CD4-positive, alpha-beta memory T cell (primary cell): ENCODE results near the gene C22orf23. TPM values are rescaled to one million over a fixed set of nuclear protein-coding genes. Genes with fewer than 3 reads are reported as not detected.

Experiments used
- CTCF ChIA-PET: fragments of 350-600 bp; sonication (Branson Sonifier 250); formaldehyde crosslinking; loops from one replicate; lab custom pipeline; 2021; ENCODE audit warnings: inconsistent platforms; ENCODE audit not compliant: partially characterized antibody; lab: Charles Lee
- POLR2A ChIA-PET: fragments of 350-600 bp; sonication (Branson Sonifier 250); formaldehyde crosslinking; loops from one replicate; lab custom pipeline; 2021; ENCODE audit not compliant: partially characterized antibody; lab: Charles Lee
- DNase-seq, 5 donors: peaks; one replicate each; pipeline versions ENCODE4 v3.0.0 to v3.0.0-alpha.2; 2020 to 2022; ENCODE audit warnings: mixed read lengths in 1 of 5
- H3K27ac ChIP-seq: one replicate; pipeline ENCODE4 v1.7.0; 2013; ENCODE audit warnings: low read depth, low read length
- H3K27me3 ChIP-seq: 2 replicates; pipeline ENCODE4 v1.7.0; 2013; ENCODE audit warnings: mild to moderate bottlenecking, low read length, moderate library complexity; ENCODE audit not compliant: insufficient read depth
- H3K36me3 ChIP-seq: 2 replicates; pipeline ENCODE4 v1.7.0; 2013; ENCODE audit warnings: mild to moderate bottlenecking, low read length, moderate library complexity; ENCODE audit not compliant: insufficient read depth
- H3K4me1 ChIP-seq: 2 replicates; pipeline ENCODE4 v1.7.0; 2013; ENCODE audit warnings: mild to moderate bottlenecking, low read length, moderate library complexity; ENCODE audit not compliant: insufficient read depth
- H3K4me3 ChIP-seq, 2 donors: one replicate each; pipeline ENCODE4 v1.7.0; 2013; ENCODE audit warnings: low read length in 2 of 2, mild to moderate bottlenecking in 1 of 2
- H3K9me3 ChIP-seq, 2 donors: one replicate each; pipeline ENCODE4 v1.7.0; 2013; ENCODE audit warnings: low read length in 2 of 2, control low read depth in 1 of 2; ENCODE audit not compliant: control insufficient read depth in 1 of 2
- H3K27ac Mint-ChIP-seq, 7 donors: one replicate each; pipeline ENCODE4 v1.8.0; 2020 to 2021; ENCODE audit warnings: mixed read lengths in 7 of 7, mild to moderate bottlenecking in 6 of 7, inconsistent platforms in 3 of 7, moderate library complexity in 3 of 7
- H3K27me3 Mint-ChIP-seq, 2 donors: one replicate each; pipeline ENCODE4 v1.8.0; 2020 to 2021; ENCODE audit warnings: mixed read lengths in 2 of 2
- H3K36me3 Mint-ChIP-seq, 2 donors: one replicate each; pipeline ENCODE4 v1.8.0; 2020 to 2021; ENCODE audit warnings: mixed read lengths in 2 of 2, inconsistent platforms in 1 of 2, mild to moderate bottlenecking in 1 of 2
- H3K4me1 Mint-ChIP-seq, 4 donors: one replicate each; pipeline ENCODE4 v1.8.0; 2020 to 2021; ENCODE audit warnings: mixed read lengths in 4 of 4, mild to moderate bottlenecking in 1 of 4
- H3K4me3 Mint-ChIP-seq, 8 donors: one replicate each; pipeline ENCODE4 v1.8.0; 2020 to 2021; ENCODE audit warnings: mixed read lengths in 8 of 8, mild to moderate bottlenecking in 7 of 8, moderate library complexity in 6 of 8, inconsistent platforms in 3 of 8
- H3K9me3 Mint-ChIP-seq, 8 donors: one replicate each; pipeline ENCODE4 v1.8.0; 2020 to 2021; ENCODE audit warnings: mixed read lengths in 8 of 8, mild to moderate bottlenecking in 5 of 8, inconsistent platforms in 3 of 8, moderate library complexity in 1 of 8
- intact Hi-C: fragments of 100-400 bp; cut with micrococcal nuclease; formaldehyde crosslinking; loops from one replicate; pipeline ENCODE4 v1.15.1; 2023
- polyA plus RNA-seq, 2 donors: library from polyadenylated mRNA; unstranded; fragments of 300-500 nt; fragmentation: Illumina TruSeq; gene quantifications; one replicate each; pipeline ENCODE4 v1.2.3, GENCODE V29; 2021
- total RNA-seq, 2 experiments: library from RNA; stranded (reverse); gene quantifications; one replicate each; pipeline ENCODE4 v1.2.3, GENCODE V29; 2021

C22orf23 gene
- total and polyA plus RNA-seq, 4 experiments from 2014 or later: not detected

DNA sequence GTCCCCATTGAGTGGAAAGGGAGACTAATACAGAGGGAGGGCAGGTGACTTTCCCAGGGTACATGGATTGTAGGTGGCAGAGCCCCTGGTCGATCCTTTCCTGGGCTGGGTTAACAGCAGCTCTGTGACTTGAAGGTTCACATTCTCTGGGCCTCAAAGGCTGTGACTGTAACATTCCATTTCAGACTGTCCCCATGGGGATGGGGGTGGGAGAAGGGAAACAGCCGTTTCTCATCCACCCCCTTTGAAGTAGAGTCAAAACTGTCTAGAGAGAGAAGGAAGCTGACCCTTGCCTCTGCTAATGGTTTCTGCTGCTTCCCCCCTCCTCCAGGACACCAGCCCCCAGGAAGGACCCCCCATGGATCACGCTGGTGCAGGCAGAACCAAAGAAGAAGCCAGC is 28.1 kb downstream of the C22orf23 start:
- ChIA-PET CTCF (interaction anchor here (0.6 kb wide), 1 partner anchor 107 kb away, joined by 3 read pairs; no protein-coding TSS in a partner anchor), POLR2A (interaction anchor here (0.8 kb wide), 1 partner anchor 20 kb away, joined by 3 read pairs; no protein-coding TSS in a partner anchor)
- Mint-ChIP-seq H3K27ac (peak overlapping the region in 1 of 7 donors; percentile 25), H3K4me3 (no peak overlapping the region), H3K9me3 (peaks cover 0 to 2% (median 0%) of the 10 kb centered on the region in 8 donors), H3K36me3 (peaks cover 14 to 42% of the 10 kb centered on the region in 2 donors), H3K27me3 (no peaks in the 10 kb centered on the region), H3K4me1 (peaks cover 0 to 1% (median under 1%) of the 10 kb centered on the region in 4 donors)
- Histone ChIP-seq H3K4me3 (no peak overlapping the region), H3K27me3 (no peaks in the 10 kb centered on the region), H3K4me1 (no peaks in the 10 kb centered on the region), H3K27ac (no peak overlapping the region), H3K9me3 (no peaks in the 10 kb centered on the region), H3K36me3 (peaks cover 13% of the 10 kb centered on the region)
- intact Hi-C loops: no loop called here
- no peak for DNase-seq

DNA sequence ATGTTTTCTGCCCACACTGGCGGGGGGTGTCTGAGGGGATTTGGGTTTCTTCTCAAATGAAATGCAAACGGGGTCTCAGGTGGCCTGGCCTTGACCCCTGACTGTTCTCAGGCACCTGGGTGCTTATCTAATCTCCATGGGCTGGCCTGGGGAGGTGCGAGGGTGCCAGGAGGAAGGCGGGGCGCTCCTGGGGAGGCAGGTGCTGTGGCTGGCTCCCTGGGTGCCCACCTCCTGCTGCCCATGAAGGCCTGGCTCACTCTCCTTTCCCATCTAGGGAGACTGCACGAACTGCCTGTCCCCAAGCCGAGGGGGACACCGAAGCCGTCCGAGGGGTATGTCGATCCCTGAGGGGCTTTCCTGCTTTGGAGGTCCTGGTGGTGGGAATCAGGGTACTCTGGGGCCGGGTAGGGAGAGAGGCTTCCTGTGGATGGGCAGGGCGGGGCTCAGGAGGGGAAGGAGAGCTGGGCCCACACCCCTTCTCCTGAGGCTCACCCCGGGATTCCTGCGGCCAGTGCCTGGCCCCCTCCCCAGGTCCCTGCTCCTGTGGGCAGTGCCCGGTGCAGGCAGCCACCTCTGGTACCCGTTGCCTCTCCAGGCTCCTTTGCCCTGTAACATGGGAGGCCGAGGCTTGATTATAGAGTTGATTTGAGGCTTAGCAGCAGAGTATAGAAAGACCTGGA is 28.9 kb downstream of the C22orf23 start:
- no peak overlapping the region for H3K4me3 Mint-ChIP-seq
- H3K27me3 ChIP-seq: no peaks in the 10 kb centered on the region
- no peaks in the 10 kb centered on the region for H3K27me3 Mint-ChIP-seq
- H3K27ac ChIP-seq: no peak overlapping the region
- CTCF ChIA-PET: interaction anchor here (0.6 to 1.3 kb wide), 2 partner anchors 9 to 106 kb away, joined by 3 to 6 read pairs; no protein-coding TSS in a partner anchor
- H3K36me3 Mint-ChIP-seq: peaks cover 17 to 46% of the 10 kb centered on the region in 2 donors
- H3K27ac Mint-ChIP-seq: peak overlapping the region in 1 of 7 donors; percentile 29
- H3K4me3 ChIP-seq: no peak overlapping the region
- H3K9me3 ChIP-seq: no peaks in the 10 kb centered on the region
- H3K4me1 ChIP-seq: no peaks in the 10 kb centered on the region
- peaks cover 0 to 2% (median 0%) of the 10 kb centered on the region in 8 donors for H3K9me3 Mint-ChIP-seq
- H3K36me3 ChIP-seq: peaks cover 12% of the 10 kb centered on the region
- no peak for DNase-seq
- intact Hi-C loops: no loop called here
- peaks cover 1 to 6% (median 4%) of the 10 kb centered on the region in 4 donors for H3K4me1 Mint-ChIP-seq
- POLR2A ChIA-PET: no interaction called here

DNA sequence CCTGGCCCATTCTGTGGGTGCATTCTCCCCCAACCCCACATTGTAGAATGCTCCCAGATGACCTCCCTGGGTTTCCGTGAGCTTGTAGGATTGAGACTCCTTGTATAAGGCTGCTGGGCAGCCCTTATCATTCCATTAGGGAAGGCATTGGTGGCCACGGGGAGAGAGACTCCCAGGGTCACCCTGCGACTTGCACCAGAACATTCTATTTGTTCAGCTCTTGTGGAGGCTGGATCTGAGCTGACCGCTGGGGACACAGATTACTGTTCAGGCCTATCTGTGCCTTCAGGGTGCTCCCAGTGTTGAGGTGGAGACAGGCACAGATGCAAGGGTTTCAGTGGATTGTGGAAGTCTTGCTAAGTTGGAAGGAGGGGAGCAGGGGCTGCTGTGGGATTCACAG is 29.5 kb downstream of the C22orf23 start:
- intact Hi-C loops: no loop called here
- Histone ChIP-seq H3K4me1 (no peaks in the 10 kb centered on the region), H3K36me3 (peaks cover 6% of the 10 kb centered on the region), H3K4me3 (no peak overlapping the region), H3K27me3 (no peaks in the 10 kb centered on the region), H3K9me3 (no peaks in the 10 kb centered on the region), H3K27ac (no peak overlapping the region)
- ChIA-PET POLR2A (no interaction called here), CTCF (interaction anchor here (1.3 kb wide), 1 partner anchor 10 kb away, joined by 6 read pairs; no protein-coding TSS in a partner anchor)
- DNase-seq: no peak
- Mint-ChIP-seq H3K4me1 (peaks cover 0 to 6% (median 4%) of the 10 kb centered on the region in 4 donors), H3K27ac (no peak overlapping the region), H3K4me3 (no peak overlapping the region), H3K36me3 (peaks cover 17 to 41% of the 10 kb centered on the region in 2 donors), H3K9me3 (peaks cover 0 to under 1% (median 0%) of the 10 kb centered on the region in 8 donors), H3K27me3 (no peaks in the 10 kb centered on the region)

DNA sequence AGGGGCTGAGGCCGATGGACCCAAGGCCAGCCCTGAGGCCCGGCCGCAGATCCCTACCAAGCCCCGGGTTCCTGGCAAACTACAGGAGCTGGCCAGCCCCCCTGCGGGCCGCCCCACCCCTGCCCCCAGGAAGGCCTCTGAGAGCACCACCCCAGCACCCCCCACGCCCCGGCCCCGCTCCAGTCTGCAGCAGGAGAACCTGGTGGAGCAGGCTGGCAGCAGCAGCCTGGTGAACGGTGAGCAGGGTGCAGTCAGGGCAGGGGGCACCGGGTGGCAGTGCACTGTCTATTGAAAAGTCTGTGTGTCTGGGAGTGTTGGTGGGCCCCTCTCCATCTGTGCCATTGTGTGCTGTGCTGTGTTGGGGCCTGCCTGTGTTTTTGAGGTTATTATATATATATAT is 31.2 kb downstream of the C22orf23 start:
- Histone ChIP-seq H3K27ac (no peak overlapping the region), H3K9me3 (no peaks in the 10 kb centered on the region), H3K4me1 (no peaks in the 10 kb centered on the region), H3K4me3 (no peak overlapping the region), H3K27me3 (no peaks in the 10 kb centered on the region), H3K36me3 (peaks cover 9% of the 10 kb centered on the region)
- H3K27me3 Mint-ChIP-seq: no peaks in the 10 kb centered on the region
- CTCF ChIA-PET: no interaction called here
- DNase-seq: no peak
- peaks cover 15 to 39% of the 10 kb centered on the region in 2 donors for H3K36me3 Mint-ChIP-seq
- no peaks in the 10 kb centered on the region for H3K9me3 Mint-ChIP-seq
- H3K4me1 Mint-ChIP-seq: peaks cover 0 to 6% (median 4%) of the 10 kb centered on the region in 4 donors
- POLR2A ChIA-PET: no interaction called here
- no peak overlapping the region for H3K27ac Mint-ChIP-seq
- intact Hi-C loops: no loop called here
- no peak overlapping the region for H3K4me3 Mint-ChIP-seq

DNA sequence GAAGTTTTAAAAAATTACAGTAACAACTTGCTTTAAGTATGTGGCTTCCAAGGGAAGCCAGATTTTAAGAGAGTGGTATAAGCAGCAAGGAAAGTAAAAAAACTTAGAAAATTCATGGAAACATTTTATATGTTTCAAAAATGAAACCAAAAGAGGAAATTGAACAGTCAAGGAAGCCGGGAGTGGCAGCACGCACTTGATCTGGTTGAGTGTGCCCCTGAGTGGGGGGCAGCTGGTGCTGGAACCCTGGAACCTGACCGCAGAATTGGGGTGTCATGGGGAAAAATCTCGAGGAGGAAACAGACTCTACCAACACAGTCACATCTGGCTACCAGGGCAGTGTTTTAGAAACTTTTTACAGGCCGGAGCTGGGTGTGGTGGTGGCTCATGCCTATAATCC is 33.3 kb downstream of the C22orf23 start:
- Histone ChIP-seq H3K27me3 (no peaks in the 10 kb centered on the region), H3K36me3 (peaks cover 14% of the 10 kb centered on the region), H3K4me1 (no peaks in the 10 kb centered on the region), H3K27ac (no peak overlapping the region), H3K4me3 (no peak overlapping the region), H3K9me3 (no peaks in the 10 kb centered on the region)
- Mint-ChIP-seq H3K4me1 (peaks cover 0 to 6% (median 4%) of the 10 kb centered on the region in 4 donors), H3K27ac (peak overlapping the region in 5 of 7 donors; percentile 73 to 90 (median 75)), H3K36me3 (peaks cover 10 to 41% of the 10 kb centered on the region in 2 donors), H3K27me3 (no peaks in the 10 kb centered on the region), H3K9me3 (no peaks in the 10 kb centered on the region), H3K4me3 (peak overlapping the region in 5 of 8 donors; percentile 34 to 76 (median 51))
- intact Hi-C loops: no loop called here
- ChIA-PET POLR2A (no interaction called here), CTCF (interaction anchor here (0.9 kb wide), 1 partner anchor 13 kb away, joined by 5 read pairs; no protein-coding TSS in a partner anchor)
- no peak for DNase-seq

DNA sequence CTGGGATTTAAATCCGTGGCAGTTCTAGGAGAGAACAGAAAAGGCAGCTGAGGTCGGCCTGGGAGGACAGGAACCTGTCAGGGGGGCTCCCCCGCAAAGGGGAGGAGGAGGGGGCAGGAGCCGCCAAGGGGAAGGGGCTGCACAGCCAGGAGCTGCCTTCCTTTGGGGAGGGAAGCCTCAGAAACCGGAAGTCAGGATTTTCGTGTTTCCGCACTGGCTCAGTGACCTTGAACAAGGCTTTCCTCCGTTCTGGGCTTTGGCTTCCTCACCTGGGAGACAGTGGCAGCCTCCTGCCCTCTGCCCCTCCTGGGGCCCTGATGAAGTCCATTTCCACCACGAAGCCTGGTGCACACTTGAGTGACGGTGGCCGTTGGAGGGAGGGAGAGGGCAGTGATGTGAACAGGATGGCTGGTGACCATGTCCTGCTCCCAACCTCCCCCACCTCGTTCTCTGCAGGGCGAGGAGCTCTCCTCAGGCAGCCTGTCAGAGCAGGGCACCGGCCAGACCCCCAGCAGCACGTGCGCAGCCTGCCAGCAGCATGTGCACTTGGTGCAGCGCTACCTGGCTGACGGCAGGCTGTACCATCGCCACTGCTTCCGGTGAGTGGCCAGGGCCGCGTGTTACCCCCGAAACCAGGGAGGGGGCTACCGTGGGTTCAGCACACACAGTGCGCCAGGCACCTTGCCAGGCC is 34.7 kb downstream of the C22orf23 start:
- intact Hi-C loops: no loop called here
- Mint-ChIP-seq H3K4me3 (no peak overlapping the region), H3K9me3 (no peaks in the 10 kb centered on the region), H3K4me1 (peaks cover 0 to 6% (median 4%) of the 10 kb centered on the region in 4 donors), H3K27me3 (no peaks in the 10 kb centered on the region), H3K36me3 (peaks cover 10 to 33% of the 10 kb centered on the region in 2 donors), H3K27ac (no peak overlapping the region)
- Histone ChIP-seq H3K4me1 (no peaks in the 10 kb centered on the region), H3K27me3 (no peaks in the 10 kb centered on the region), H3K4me3 (no peak overlapping the region), H3K36me3 (peaks cover 14% of the 10 kb centered on the region), H3K9me3 (no peaks in the 10 kb centered on the region), H3K27ac (no peak overlapping the region)
- ChIA-PET CTCF (interaction anchor here (0.7 to 1.3 kb wide), 2 partner anchors 9 to 100 kb away, joined by 3 read pairs; no protein-coding TSS in a partner anchor), POLR2A (interaction anchor here (1.0 kb wide), 1 partner anchor 13 kb away, joined by 3 read pairs; the partner anchor contains the start of gene MICALL1)
- no peak for DNase-seq
